ENCODE results near the gene FAM114A2.

DNA sequence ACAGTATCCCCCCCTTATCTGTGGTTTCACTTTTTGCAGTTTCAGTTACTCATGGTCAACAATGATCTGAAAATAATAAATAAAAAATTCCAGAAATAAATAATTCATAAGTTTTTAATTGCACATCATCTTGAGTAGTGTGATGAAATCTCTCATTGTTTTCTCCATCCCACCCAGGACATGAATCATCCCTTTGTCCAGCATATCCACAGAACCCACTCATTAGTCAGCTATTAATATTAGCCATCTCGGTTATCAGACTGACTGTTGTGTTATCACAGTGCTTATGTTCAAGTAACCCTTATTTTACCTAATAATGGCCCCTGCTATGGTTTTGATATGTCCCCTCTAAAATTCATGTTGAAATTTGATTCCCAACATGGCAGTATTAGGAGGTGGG, 40.7 kb downstream of the FAM114A2 start:
- TF ChIP-seq CTCF (IDR thresholded peaks at IDR 0.05; ENCODE audit: borderline replicate concordance, extremely low read depth, low read length, poor library complexity, severe bottlenecking) (no peak), EZH2 (IDR thresholded peaks at IDR 0.05; ENCODE audit: borderline replicate concordance, low read depth, low read length, severe bottlenecking) (no peak)
